H9 (cell line): ENCODE data around the gene C1orf116. TPM values are rescaled to one million over a fixed set of nuclear protein-coding genes. Genes with fewer than 3 reads are reported as not detected.

Experiments used
- DNase-seq: peaks from one replicate; pipeline ENCODE4 v3.0.0-alpha.2; 2017
- H2AFZ ChIP-seq: one replicate; pipeline ENCODE4 v1.6.1; 2013; ENCODE audit warnings: mild to moderate bottlenecking, low read length, control low read depth, moderate library complexity
- H2AK5ac ChIP-seq: 2 replicates; pipeline ENCODE4 v1.6.1; 2013; ENCODE audit warnings: low read length, control low read depth, mixed read lengths; ENCODE audit not compliant: insufficient read length
- H2BK120ac ChIP-seq: one replicate; pipeline ENCODE4 v1.6.1; 2013; ENCODE audit warnings: low read depth, mild to moderate bottlenecking, low read length, control low read depth, inconsistent platforms; ENCODE audit not compliant: poor library complexity, severe bottlenecking
- H2BK12ac ChIP-seq: 2 replicates; pipeline ENCODE4 v1.6.1; 2013; ENCODE audit warnings: low read length, control low read depth, mixed read lengths, low read depth; ENCODE audit not compliant: insufficient read length
- H2BK15ac ChIP-seq: 2 replicates; pipeline ENCODE4 v1.6.1; 2013; ENCODE audit warnings: low read depth, low read length, control low read depth
- H2BK20ac ChIP-seq: one replicate; pipeline ENCODE4 v1.6.1; 2013; ENCODE audit warnings: low read depth, mild to moderate bottlenecking, low read length, control low read depth, inconsistent platforms; ENCODE audit not compliant: poor library complexity, severe bottlenecking
- H2BK5ac ChIP-seq: 2 replicates; pipeline ENCODE4 v1.6.1; 2013; ENCODE audit warnings: low read length, control low read depth, mixed read lengths; ENCODE audit not compliant: insufficient read length
- H3K14ac ChIP-seq: 2 replicates; pipeline ENCODE4 v1.6.1; 2013; ENCODE audit warnings: low read length, control low read depth; ENCODE audit not compliant: insufficient read depth
- H3K18ac ChIP-seq: 2 replicates; pipeline ENCODE4 v1.6.1; 2013; ENCODE audit warnings: low read depth, mild to moderate bottlenecking, mixed read lengths, low read length, control low read depth; ENCODE audit not compliant: insufficient read length
- H3K23ac ChIP-seq: 2 replicates; pipeline ENCODE4 v1.6.1; 2013; ENCODE audit warnings: low read length, control low read depth, mixed read lengths, low read depth; ENCODE audit not compliant: insufficient read length
- H3K23me2 ChIP-seq: 2 replicates; pipeline ENCODE4 v1.6.1; 2013; ENCODE audit warnings: low read depth, mild to moderate bottlenecking, mixed read lengths, low read length, control low read depth; ENCODE audit not compliant: insufficient read length, poor library complexity, severe bottlenecking
- H3K27ac ChIP-seq: 2 replicates; pipeline ENCODE4 v1.5.1; 2013; ENCODE audit warnings: low read length, control low read depth, mixed read lengths, low read depth; ENCODE audit not compliant: insufficient read length
- H3K27me3 ChIP-seq: 2 replicates; pipeline ENCODE4 v1.6.1; 2013; ENCODE audit warnings: low read length, control low read depth, inconsistent platforms; ENCODE audit not compliant: insufficient read depth
- H3K4ac ChIP-seq: 2 replicates; pipeline ENCODE4 v1.6.1; 2013; ENCODE audit warnings: low read depth, mild to moderate bottlenecking, control low read depth, inconsistent platforms, low read length, moderate library complexity
- H3K4me1 ChIP-seq: 2 replicates; pipeline ENCODE4 v1.6.1; 2013; ENCODE audit warnings: low read length, control low read depth, inconsistent platforms; ENCODE audit not compliant: insufficient read depth
- H3K4me2 ChIP-seq: 2 replicates; pipeline ENCODE4 v1.6.1; 2013; ENCODE audit warnings: low read length, control low read depth, mixed read lengths; ENCODE audit not compliant: insufficient read length, insufficient read depth
- H3K56ac ChIP-seq: 2 replicates; pipeline ENCODE4 v1.6.1; 2013; ENCODE audit warnings: low read depth, mild to moderate bottlenecking, mixed read lengths, low read length, control low read depth; ENCODE audit not compliant: insufficient read length
- H3K79me1 ChIP-seq: 2 replicates; pipeline ENCODE4 v1.6.1; 2013; ENCODE audit warnings: low read depth, mild to moderate bottlenecking, moderate library complexity, low read length, control low read depth, inconsistent platforms; ENCODE audit not compliant: insufficient read depth, poor library complexity, severe bottlenecking
- H3K79me2 ChIP-seq: 2 replicates; pipeline ENCODE4 v1.6.1; 2013; ENCODE audit warnings: low read length, control low read depth, inconsistent platforms; ENCODE audit not compliant: insufficient read depth
- H3K9ac ChIP-seq: 2 replicates; pipeline ENCODE4 v1.6.1; 2013; ENCODE audit warnings: low read length, control low read depth, mixed read lengths; ENCODE audit not compliant: insufficient read length; ENCODE audit errors: extremely low read depth
- H3K9me3 ChIP-seq: one replicate; pipeline ENCODE4 v1.6.1; 2013; ENCODE audit warnings: low read depth, low read length, inconsistent platforms; ENCODE audit not compliant: control insufficient read depth
- H3T11ph ChIP-seq: one replicate; pipeline ENCODE4 v1.6.1; 2013; ENCODE audit warnings: mild to moderate bottlenecking, low read length, control low read depth, inconsistent platforms
- H4K20me1 ChIP-seq: one replicate; pipeline ENCODE4 v1.6.1; 2013; ENCODE audit not compliant: control insufficient read depth, insufficient read length, insufficient read depth
- H4K5ac ChIP-seq: 2 replicates; pipeline ENCODE4 v1.6.1; 2013; ENCODE audit warnings: low read depth, mild to moderate bottlenecking, mixed read lengths, low read length, control low read depth; ENCODE audit not compliant: insufficient read length
- H4K8ac ChIP-seq: replicated peaks from 2 replicates; pipeline ENCODE4 v1.6.1; 2013; ENCODE audit warnings: low read length, control low read depth, mixed read lengths, low read depth; ENCODE audit not compliant: insufficient read length
- H4K91ac ChIP-seq: 2 replicates; pipeline ENCODE4 v1.6.1; 2013; ENCODE audit warnings: low read depth, mild to moderate bottlenecking, moderate library complexity, mixed read lengths, low read length, control low read depth; ENCODE audit not compliant: insufficient read length
- H3K27ac Mint-ChIP-seq, 3 experiments: 2 replicates in 2 of 3; 3 replicates in 1 of 3; pipeline ENCODE4 v1.8.0; 2020 to 2021; ENCODE audit warnings: mixed read lengths in 3 of 3, mild to moderate bottlenecking in 1 of 3, moderate library complexity in 1 of 3
- H3K27me3 Mint-ChIP-seq: 2 replicates; pipeline ENCODE4 v1.8.0; 2021; ENCODE audit warnings: low read depth, mild to moderate bottlenecking, moderate library complexity, mixed read lengths
- H3K36me3 Mint-ChIP-seq, 3 experiments: 2 replicates in 2 of 3; 3 replicates in 1 of 3; pipeline ENCODE4 v1.8.0; 2020 to 2021; ENCODE audit warnings: low read depth in 3 of 3, mixed read lengths in 3 of 3; ENCODE audit not compliant: insufficient read depth in 1 of 3
- H3K4me1 Mint-ChIP-seq, 2 experiments: 2 replicates each; pipeline ENCODE4 v1.8.0; 2020; ENCODE audit warnings: mixed read lengths in 2 of 2
- H3K4me3 Mint-ChIP-seq, 2 experiments: 2 replicates in 1 of 2; 3 replicates in 1 of 2; pipeline ENCODE4 v1.8.0; 2020 to 2021; ENCODE audit warnings: mild to moderate bottlenecking in 2 of 2, mixed read lengths in 2 of 2, moderate library complexity in 1 of 2
- H3K9me3 Mint-ChIP-seq, 2 experiments: 2 replicates in 1 of 2; 3 replicates in 1 of 2; pipeline ENCODE4 v1.8.0; 2020; ENCODE audit warnings: mild to moderate bottlenecking in 2 of 2, mixed read lengths in 2 of 2, moderate library complexity in 1 of 2
- CTCF ChIP-seq: fragments of 200-600 bp; sonication (generic); conservative IDR thresholded peaks from 3 replicates; pipeline ENCODE4 v1.8.0; 2021; ENCODE audit warnings: antibody characterized with exemption, mild to moderate bottlenecking
- WGBS: extraction: QIAGEN DNeasy Blood & Tissue Kit; methylation state at CpG from one replicate; pipeline ENCODE4 v1.1.7; 2013; ENCODE audit warnings: missing lambda C conversion rate, low lambda C conversion rate, mixed read lengths; ENCODE audit not compliant: insufficient read length; ENCODE audit errors: extremely low coverage; 5-methylcytosine and 5-hydroxymethylcytosine counted together
- total RNA-seq: library from RNA; stranded (reverse); gene quantifications from 2 replicates; pipeline ENCODE4 v1.2.1, GENCODE V29; 2021

Gene C1orf116
- total RNA-seq, 1 experiment from 2014 or later: 0.48 TPM

GRCh38 chr1:207049054-207049453 is 16.5 kb upstream of the C1orf116 start:
- no peak overlapping the region for H2BK15ac ChIP-seq
- H2BK5ac ChIP-seq: no peak overlapping the region
- H3K9me3 ChIP-seq: no peaks in the 10 kb centered on the region
- no peak overlapping the region for H3K27ac ChIP-seq
- H2BK120ac ChIP-seq: no peak overlapping the region
- H3K14ac ChIP-seq: no peak overlapping the region
- H3K79me1 ChIP-seq: no peaks in the 10 kb centered on the region
- Mint-ChIP-seq H3K4me3 (peak overlapping the region; percentile 99 to 100; a peak in 3 of 5 replicates), H3K36me3 (peaks cover 13 to 28% (median 20%) of the 10 kb centered on the region in 3 experiments; a peak in 6 of 7 replicates), H3K27ac (0 out of 7 replicates have a peak overlapping the region, but pooled peaks of 1 of the 3 experiments have one; percentile 31), H3K27me3 (peaks cover 1% of the 10 kb centered on the region), H3K9me3 (no peaks in the 10 kb centered on the region; a peak in 1 of 5 replicates), H3K4me1 (peaks cover 40 to 44% of the 10 kb centered on the region in 2 experiments)
- H2AFZ ChIP-seq: no peak overlapping the region
- no peaks in the 10 kb centered on the region for H3K27me3 ChIP-seq
- H4K91ac ChIP-seq: no peak overlapping the region
- DNase-seq: no peak
- no peak overlapping the region for H3K4ac ChIP-seq
- H3K4me2 ChIP-seq: no peak overlapping the region
- no peak for TF ChIP-seq CTCF
- H3K79me2 ChIP-seq: peaks cover 10% of the 10 kb centered on the region; the same call in 1 of the 2 replicates
- H3K56ac ChIP-seq: no peak overlapping the region
- H2BK12ac ChIP-seq: no peak overlapping the region
- H3K4me1 ChIP-seq: peaks cover 3% of the 10 kb centered on the region; the same call in 1 of the 2 replicates
- no peak overlapping the region for H3T11ph ChIP-seq
- H4K8ac ChIP-seq: no peak overlapping the region
- H2BK20ac ChIP-seq: no peak overlapping the region
- no peak overlapping the region for H3K18ac ChIP-seq
- H3K9ac ChIP-seq: no peak overlapping the region
- H4K5ac ChIP-seq: no peak overlapping the region
- WGBS: no CpG with 5 or more reads among the region's 4 CpGs
- no peak overlapping the region for H2AK5ac ChIP-seq
- H4K20me1 ChIP-seq: no peaks in the 10 kb centered on the region
- peaks cover 11% of the 10 kb centered on the region for H3K23me2 ChIP-seq
- H3K23ac ChIP-seq: no peak overlapping the region
